Fibroblast of the conjunctiva (primary cell): ENCODE data around the gene IL6.
"Not testable (repeated sequence)": the region's sequence is repeated elsewhere in the genome, so short reads cannot be mapped to it uniquely, and the experiment has no call there.

Source experiments
- DNase-seq: peaks from one replicate; pipeline ENCODE4 v3.0.0-alpha.2; 2010; ENCODE audit warnings: low read depth

The IL6 gene

DNA sequence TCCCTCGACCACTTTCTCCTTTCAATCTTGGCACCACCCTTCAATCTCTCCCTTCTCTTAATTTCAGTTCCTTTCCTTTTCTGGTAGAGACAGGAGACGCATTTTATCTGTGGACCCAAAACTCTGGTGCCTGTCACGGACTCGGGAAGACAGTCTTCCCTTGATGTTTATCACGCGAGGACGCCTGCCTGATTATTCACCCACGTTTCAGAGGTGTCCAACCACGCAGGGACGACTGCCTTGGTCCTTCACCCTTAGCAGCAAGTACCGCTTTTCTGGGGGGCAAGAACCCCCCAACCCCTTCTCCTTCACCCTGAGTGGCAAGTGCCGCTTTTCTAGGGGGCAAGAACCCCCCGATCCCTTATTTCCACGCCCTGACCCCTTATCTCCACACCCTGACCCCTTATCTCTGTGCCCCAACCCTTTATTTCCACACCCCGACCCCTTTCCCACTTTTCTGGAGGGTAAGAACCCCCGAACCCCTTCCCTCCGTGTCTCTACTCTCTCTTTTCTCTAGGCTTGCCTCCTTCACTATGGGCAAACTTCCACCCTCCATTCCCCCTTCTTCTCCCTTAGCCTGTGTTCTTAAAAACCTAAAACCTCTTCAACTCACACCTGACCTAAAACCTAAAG is 22.9 kb upstream of the IL6 start:
- not testable (repeated sequence) for DNase-seq

DNA sequence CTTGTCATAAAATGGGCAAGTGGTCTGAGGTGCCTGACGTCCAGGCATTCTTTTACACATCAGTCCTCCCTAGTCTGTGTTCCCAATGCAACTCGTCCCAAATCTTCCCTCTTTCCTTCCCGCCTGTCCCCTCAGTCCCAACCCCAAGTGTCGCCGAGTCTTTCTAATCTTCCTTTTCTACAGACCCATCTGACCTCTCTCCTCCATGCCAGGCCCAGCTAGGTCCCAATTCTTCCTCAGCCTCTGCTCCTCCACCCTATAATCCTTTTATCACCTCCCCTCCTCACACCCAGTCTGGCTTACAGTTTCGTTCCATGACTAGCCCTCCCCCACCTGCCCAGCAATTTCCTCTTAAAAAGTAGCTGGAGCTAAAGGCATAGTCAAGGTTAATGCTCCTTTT is 22.3 kb upstream of the IL6 start:
- DNase-seq: not testable (repeated sequence)

DNA sequence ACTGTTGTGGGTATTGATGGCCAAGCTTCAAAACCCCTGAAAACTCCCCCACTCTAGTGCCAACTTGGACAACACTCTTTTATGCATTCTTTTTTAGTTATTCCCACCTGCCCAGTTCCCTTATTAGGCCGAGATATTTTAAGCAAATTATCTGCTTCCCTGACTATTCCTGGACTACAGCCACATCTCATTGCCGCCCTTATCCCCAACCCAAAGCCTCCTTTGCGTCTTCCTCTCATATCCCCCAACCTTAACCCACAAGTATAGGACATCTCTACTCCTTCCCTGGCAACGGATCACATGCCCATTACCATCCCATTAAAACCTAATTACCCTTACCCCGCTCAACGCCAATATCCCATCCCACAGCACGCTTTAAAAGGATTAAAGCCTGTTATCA is 21.1 kb upstream of the IL6 start:
- DNase-seq: not testable (repeated sequence)

DNA sequence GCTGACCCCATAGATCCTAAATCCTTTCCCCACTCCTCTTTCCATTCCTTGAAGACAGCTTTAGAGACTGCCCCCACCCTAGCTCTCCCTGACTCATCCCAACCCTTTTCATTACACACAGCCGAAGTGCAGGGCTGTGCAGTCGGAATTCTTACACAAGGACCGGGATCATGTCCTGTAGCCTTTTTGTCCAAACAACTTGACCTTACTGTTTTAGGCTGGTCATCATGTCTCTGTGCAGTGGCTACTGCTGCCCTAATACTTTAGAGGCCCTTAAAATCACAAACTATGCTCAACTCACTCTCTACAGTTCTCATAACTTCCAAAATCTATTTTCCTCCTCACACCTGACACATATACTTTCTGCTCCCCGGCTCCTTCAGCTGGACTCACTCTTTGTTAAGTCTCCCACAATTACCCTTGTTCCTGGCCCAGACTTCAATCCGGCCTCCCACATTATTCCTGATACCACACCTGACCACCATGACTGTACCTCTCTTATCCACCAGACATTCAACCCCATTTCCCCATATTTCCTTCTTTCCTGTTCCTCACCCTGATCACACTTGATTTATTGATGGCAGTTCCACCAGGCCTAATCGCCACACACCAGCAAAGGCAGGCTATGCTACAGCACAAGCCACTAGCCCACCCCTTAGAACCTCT is 19.8 kb upstream of the IL6 start:
- DNase-seq: not testable (repeated sequence)

DNA sequence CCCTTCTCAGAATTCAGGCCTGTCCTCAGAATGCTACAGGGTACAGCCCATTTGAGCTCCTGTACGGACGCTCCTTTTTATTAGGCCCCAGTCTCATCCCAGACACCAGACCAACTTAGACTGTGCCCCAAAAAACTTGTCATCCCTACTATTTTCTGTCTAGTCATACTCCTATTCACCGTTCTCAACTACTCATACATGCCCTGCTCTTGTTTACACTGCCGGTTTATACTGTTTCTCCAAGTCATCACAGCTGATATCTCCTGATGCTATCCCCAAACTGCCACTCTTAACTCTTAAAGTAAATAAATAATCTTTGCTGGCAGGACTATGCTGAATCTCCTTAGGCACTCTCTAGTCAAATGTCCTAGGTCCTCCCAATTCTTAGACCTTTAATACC is 18.8 kb upstream of the IL6 start:
- DNase-seq: not testable (repeated sequence)

DNA sequence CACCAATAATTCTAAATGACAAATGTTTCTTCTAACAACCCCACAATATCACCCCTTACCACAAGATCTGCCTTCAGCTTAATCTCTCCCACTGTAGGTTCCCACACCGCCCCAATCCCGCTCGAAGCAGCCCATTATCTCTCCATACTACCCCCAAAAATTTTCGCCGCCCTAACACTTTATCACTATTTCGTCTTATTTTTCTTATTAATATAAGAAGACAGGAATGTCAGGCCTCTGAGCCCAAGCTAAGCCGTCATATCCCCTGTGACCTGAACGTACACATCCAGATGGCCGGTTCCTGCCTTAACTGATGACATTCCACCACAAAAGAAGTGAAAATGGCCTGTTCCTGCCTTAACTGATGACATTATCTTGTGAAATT is 18.3 kb upstream of the IL6 start:
- not testable (repeated sequence) for DNase-seq

DNA sequence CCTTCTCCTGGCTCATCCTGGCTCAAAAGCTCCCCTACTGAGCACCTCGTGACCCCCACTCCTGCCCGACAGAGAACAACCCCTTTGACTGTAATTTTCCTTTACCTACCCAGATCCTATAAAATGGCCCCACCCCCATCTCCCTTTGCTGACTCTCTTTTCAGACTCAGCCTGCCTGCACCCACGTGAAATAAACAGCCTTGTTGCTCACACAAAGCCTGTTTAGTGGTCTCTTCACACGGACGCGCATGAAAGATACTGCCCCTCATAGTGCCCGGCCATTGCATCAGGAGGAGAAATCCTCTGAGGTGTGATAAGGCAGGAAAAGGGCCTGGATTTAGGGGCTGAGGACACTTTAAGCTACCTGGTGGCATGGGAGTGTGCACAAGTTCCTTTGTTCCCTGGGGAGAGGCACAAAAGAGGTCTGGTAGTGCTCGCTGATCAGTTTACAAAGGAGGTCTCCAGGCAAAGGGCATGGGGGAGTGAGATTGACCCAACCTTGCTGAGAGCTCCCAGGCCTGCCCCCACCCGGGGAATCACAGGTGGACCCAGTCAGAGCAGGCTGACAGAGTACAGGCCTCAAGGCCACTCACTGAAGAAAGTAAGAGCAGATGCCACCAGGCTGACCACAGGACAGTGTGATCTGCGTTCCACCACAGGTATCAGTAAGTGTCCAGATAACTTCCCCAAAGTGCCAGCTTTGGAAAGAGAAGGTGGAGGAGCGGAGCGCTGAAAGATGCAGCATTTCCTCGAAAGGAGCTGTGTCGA is 17.8 kb upstream of the IL6 start:
- DNase-seq: not testable (repeated sequence)

DNA sequence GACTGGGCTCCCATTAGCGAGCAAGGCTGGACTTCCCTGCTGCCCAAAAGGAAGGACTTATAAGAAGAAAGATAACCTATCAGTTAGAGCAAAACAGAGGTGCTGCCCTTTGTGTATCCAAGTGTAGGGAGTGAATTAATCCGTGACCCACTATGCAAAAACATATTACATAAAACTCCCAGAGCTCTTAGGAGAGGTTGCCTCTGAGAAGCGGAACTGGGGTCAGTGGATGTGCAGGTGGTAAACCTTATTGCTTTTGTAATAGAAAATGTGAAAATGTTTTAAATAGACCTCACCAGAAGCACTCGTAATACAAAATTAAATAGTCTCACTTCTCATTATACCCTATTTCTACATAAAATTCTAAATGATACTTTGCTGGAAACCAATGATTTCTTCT is 17.1 kb upstream of the IL6 start:
- DNase-seq: no peak

DNA sequence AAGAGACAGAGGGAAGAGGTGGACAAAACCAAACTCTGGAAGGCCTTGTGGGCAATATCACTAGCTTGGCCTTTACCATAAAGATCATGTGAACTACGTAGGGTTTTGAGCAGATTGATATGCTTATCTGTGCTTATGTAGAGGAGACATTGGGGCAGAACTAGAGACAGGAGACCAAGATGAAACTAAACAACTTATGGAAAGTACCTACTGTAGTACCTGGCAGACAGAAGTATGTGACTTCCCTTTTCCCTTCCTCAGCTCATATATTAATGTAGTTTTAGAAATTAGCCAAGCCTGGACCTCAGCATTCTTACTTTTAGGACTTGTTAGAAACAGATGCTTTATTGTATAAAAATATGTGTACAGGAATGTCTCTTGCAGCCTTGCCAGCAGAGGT is 14.0 kb upstream of the IL6 start:
- DNase-seq: no peak

DNA sequence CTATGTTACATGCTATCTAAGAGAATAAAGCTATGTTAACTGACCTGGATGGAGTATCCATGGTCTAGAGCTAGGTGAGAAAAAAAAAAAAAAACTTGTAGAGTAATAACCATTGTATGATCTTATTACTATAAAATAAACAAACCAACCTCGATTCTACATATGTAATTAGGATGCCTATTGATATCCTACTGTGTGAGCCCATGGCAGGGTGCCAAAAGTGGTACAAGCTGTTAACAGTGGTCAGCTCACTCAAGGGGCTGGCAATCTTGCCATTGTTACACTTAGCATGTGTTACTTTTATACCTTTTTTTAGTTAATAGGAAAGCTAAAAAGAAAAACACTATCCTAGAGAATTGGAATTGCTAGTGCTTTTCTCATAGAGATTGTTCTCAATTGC is 13.5 kb upstream of the IL6 start:
- DNase-seq: no peak

DNA sequence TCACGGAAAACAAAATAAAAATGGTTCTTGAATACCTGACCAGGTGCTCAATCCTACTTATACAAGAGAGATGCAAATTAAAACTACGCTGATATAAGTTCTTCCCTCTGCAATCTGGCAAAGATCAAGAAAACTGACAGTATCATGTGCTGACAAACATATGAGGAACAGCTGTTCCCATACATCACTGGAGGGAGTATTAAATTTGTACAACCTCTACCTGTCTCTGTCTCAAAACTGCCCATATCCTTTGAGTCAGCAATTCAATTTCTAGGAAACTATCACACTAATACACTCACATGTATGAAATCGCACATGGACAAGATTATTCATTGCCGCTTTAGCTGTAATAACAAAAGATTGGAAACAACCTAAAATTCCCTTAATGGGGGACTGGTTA is 11.0 kb upstream of the IL6 start:
- DNase-seq: no peak

DNA sequence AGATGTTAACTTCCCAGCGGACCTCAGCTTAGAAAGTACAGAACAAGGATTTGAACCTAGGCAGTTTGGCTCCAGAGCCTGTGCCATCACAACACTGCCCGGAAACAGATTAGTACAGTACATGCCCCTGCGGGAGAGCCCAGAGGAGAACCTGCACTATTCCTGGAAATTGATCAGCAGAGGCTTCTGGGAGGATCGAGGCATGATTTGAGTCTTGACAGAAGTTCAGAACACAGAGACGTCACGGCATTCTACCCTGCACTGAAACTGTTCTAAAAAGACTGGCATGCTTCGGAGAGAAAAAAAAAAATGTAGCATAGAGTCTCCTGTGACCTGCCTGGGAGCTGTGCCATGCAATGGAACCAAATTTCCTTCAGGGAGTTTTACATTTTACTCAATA is 9.2 kb upstream of the IL6 start:
- DNase-seq: peak; percentile 16

DNA sequence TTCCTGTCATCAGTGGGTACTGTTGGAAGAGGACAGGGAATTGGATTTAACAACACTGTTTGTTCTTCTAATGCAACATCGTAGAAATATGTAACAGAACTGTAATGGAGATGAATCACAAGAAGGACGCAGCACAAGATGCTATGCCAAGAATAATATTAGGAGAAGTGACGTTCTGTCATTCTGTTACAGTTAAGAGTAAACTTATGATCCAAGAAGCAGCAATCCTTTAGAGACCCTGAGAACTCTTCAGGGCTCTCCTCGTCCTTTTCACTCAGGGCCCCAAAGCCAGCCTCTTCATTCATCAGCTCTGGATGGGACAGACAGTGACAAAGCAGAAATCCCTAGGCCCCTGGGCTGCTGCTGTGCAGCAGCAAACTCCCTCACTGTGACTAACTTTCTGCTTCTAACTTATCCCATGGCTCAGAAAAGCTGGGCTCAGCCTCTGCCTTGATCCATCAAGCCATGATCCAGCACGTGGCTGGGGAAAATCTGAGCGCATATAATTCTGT is 8.7 kb upstream of the IL6 start:
- peak; percentile 92 for DNase-seq

DNA sequence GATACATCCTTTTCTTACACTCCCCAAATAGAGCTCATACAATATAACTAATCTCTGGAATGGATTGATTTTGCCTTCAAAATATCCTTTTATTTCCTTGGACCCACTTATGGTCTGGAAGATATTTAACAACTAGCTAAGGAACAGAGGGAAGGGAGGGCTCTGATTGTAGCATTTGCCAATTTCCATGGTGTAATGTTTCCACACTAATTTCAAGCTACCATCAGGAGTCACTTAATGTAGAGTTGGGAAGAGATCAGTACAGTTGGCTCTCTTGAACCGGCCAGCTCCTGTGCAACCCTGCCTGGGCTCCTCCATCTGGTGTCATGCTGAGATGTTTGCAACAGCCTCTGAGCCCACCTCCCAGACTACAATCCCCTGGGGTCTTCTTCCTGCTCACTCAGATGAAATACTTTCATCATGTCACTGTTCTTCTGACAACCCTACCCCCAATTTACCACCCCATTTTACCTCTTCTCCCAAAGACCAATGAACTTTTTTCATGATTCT is 8.0 kb upstream of the IL6 start:
- DNase-seq: peak; percentile 28

DNA sequence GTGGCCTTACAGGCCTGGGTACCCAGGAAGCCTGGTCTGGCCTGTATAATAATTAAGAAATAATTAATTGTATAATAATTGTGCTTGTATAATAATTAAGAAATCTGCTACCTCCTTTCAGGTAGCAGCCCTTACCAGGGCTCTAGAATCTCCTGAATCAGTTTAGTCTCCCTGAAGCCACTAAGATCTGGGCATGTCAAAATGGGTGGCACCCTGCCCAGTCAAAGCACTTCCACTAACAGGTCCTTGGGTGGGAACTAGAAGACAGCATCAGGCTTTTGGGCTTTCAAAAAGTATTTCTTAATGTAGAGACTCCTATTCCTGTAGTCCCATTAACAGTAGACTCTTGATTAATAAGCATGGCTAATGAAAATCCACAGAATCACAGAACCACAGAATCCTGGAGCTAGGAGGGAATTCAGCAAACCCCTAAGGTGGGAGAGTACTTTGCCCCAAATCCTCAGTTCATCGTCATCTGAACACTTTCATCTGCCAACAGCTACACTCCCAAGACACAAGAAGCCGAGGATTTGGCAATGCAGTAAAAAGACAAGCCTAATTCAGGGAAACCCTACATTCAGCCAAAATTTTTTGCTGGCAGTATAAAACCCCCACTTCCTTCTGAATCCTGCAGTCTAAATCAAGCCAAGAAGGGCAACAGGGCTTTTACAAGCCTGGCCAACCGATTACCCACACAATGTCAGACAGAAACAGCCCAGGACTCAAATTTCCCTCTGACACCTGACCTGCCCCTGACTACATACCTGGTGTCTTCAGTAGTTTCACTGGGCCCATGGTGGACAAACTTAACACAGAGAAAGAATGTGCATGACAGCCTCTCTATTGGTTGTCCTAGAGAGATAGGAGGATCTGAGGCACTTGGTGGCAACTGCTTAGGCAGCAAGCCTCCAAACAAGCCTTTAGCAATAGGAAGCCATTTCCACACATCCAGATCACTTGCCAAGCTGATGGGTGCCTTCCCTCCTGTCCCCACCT is 5.9 kb upstream of the IL6 start:
- DNase-seq: peak; percentile 48

DNA sequence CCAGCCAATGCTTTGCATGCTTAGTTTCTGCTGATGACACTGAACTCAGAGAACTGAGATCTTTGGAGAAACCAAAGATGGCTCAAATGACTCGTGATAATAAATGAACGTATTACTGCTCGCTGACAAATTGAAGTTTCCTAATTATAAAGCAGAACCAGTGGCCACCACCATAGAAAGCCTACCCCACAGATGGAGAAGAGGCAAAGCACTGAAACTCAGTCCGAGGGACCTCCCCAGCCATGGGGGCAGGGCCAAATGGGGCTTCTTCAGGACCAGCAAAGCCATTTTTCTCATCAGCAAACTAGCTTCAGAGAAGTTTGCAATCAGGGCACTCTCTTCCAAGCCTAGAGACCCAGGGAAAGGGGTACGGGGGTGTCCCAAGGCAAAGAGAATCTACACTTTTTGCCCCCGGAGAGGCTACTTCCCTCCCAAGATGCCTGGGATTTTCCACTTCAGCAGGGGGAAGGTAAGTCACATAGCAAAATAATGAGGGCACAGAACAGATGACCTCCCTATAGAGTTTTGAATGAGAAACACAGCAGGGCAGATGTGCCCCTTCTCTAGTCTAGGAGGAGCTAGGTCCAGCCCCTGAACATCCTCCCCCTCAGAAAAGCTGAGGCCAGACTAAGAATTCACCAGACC is 4.3 kb upstream of the IL6 start:
- DNase-seq: no peak

DNA sequence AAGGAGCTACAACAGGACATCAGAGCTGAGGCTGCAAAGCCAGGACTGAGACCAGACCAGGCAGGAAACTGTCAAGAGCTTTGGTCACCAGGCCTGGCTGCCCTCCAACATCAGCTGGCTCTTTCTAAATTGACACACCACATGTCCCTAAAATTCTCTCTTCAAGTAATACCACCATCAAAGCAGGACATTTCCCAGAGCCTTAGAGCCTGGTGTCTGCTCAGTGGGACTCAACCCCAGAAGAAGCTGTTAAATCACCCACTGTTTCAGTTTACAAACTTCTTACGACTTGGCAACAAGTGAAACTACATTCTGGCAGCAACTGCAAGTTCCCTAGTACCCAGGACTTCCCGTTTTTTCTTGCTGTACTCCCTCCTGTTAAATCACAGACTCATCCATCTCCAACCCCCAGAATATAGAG is 3.8 kb upstream of the IL6 start:
- peak; percentile 31 for DNase-seq

DNA sequence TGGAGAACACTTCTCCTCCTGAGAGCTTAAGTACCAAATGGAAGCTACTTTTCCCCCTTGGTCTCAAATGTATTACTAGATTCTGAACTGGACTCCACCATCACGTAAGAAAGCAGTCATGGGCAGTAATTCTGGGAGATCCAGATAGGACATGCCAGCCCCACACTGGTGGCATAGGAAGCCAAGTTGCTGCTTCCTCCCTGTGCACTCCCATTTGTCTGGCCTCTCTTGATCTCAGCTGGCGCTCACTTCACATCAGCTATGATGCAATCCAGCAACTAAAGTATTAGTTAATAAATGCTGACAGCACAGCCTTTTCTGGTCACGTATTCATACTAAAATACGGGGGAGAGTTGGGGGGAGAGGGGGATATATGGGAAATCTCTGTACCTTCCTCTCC is 3.4 kb upstream of the IL6 start:
- DNase-seq: no peak

DNA sequence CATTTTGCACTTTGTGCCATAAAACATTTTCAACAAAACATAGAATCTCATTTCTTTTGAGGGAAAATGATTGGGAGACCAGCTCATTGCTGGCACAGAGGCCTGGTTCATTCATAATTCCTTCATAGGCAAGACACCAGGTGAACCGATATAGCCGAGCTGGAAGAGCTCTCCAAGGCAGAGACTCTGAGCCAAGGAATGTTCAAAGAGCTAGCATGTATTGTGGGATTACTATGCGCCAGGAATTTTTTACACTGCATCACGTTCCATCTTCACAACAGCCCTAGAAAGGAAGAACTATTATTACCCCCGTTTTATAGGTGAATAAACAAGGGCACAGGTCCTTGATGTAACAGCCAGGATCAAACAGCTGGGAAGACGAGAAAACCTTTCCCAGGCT is 2.1 kb upstream of the IL6 start:
- no peak for DNase-seq

DNA sequence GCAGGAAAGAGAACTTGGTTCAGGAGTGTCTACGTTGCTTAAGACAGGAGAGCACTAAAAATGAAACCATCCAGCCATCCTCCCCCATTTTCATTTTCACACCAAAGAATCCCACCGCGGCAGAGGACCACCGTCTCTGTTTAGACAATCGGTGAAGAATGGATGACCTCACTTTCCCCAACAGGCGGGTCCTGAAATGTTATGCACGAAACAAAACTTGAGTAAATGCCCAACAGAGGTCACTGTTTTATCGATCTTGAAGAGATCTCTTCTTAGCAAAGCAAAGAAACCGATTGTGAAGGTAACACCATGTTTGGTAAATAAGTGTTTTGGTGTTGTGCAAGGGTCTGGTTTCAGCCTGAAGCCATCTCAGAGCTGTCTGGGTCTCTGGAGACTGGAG is 1.4 kb upstream of the IL6 start:
- DNase-seq: no peak

DNA sequence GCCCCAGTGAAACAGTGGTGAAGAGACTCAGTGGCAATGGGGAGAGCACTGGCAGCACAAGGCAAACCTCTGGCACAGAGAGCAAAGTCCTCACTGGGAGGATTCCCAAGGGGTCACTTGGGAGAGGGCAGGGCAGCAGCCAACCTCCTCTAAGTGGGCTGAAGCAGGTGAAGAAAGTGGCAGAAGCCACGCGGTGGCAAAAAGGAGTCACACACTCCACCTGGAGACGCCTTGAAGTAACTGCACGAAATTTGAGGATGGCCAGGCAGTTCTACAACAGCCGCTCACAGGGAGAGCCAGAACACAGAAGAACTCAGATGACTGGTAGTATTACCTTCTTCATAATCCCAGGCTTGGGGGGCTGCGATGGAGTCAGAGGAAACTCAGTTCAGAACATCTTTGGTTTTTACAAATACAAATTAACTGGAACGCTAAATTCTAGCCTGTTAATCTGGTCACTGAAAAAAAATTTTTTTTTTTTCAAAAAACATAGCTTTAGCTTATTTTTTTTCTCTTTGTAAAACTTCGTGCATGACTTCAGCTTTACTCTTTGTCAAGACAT is 574 bp upstream of the IL6 start:
- DNase-seq: peak; percentile 82
